GM12878 (cell line): ENCODE results near the gene ANKRD40CL. TPM values are rescaled to one million over a fixed set of nuclear protein-coding genes. Genes with fewer than 3 reads are reported as not detected.

ENCODE experiments used
- ATAC-seq: fragments of 200-7000 bp; cut with Tn5 transposase; 3 replicates; pipeline ENCODE4 v1.9.1; 2020; ENCODE audit warnings: mild to moderate bottlenecking, moderate library complexity
- BruUV-seq: library from RNA; stranded (reverse); fragments of 400-500 nt; replicated peaks from 2 replicates; lab custom pipeline; 2021; lab: Mats Ljungman, UMichigan
- CTCF ChIA-PET: fragments of 300-600 bp; sonication (Branson Sonifier 250); formaldehyde crosslinking; extraction: SDS; loops from one replicate; lab custom pipeline; 2021; ENCODE audit warnings: inconsistent platforms; lab: Yijun Ruan, JAX
- POLR2A ChIA-PET: fragments of 350-600 bp; formaldehyde crosslinking; extraction: SDS; loops from one replicate; lab custom pipeline; 2021; ENCODE audit warnings: inconsistent platforms; lab: Charles Lee
- RAD21 ChIA-PET: fragments of 300-600 bp; sonication (Branson Sonifier 250); formaldehyde crosslinking; loops from one replicate; lab custom pipeline; 2023; ENCODE audit warnings: antibody characterized with exemption; ENCODE audit not compliant: unreplicated experiment; lab: Charles Lee
- SMC1A ChIA-PET: fragments of 300-600 bp; sonication (Branson Sonifier 250); formaldehyde crosslinking; loops from one replicate; lab custom pipeline; 2023; ENCODE audit not compliant: unreplicated experiment, uncharacterized antibody; lab: Charles Lee
- DNase-seq: peaks from one replicate; pipeline ENCODE4 v3.0.0-alpha.2; 2011; ENCODE audit warnings: low read depth, low spot score
- FAIRE-seq: peaks from 3 replicates; lab custom pipeline; 2011; peaks lifted over from hg19 to GRCh38; lab: Jason Lieb, UNC
- H2AFZ ChIP-seq: 2 replicates; pipeline ENCODE4 v1.6.0; 2011; ENCODE audit warnings: low read depth, low read length, control low read depth; ENCODE audit not compliant: control insufficient read depth
- H3K27ac ChIP-seq: 2 replicates; pipeline ENCODE4 v1.5.1; 2011; ENCODE audit warnings: control low read depth; ENCODE audit not compliant: control insufficient read depth, insufficient read depth
- H3K27me3 ChIP-seq, 2 experiments: replicated peaks in 1 of 2; 2 replicates each; pipeline versions ENCODE4 v1.6.0 to v1.6.1; 2011; ENCODE audit warnings: low read length in 1 of 2; ENCODE audit not compliant: control insufficient read depth in 2 of 2, insufficient read depth in 2 of 2
- H3K36me3 ChIP-seq, 2 experiments: 2 replicates each; pipeline ENCODE4 v1.5.1; 2011; ENCODE audit warnings: low read length in 1 of 2; ENCODE audit not compliant: control insufficient read depth in 2 of 2, insufficient read depth in 2 of 2
- H3K4me1 ChIP-seq: 2 replicates; pipeline ENCODE4 v1.6.1; 2011; ENCODE audit warnings: mild to moderate bottlenecking, low read length, moderate library complexity, mixed read lengths; ENCODE audit not compliant: control insufficient read depth, insufficient read depth
- H3K4me2 ChIP-seq: 2 replicates; pipeline ENCODE4 v1.6.0; 2011; ENCODE audit warnings: control low read depth; ENCODE audit not compliant: control insufficient read depth, insufficient read depth
- H3K4me3 ChIP-seq: fragments of 200-600 bp; sonication (generic); 2 replicates; pipeline ENCODE4 v1.5.1; 2016
- H3K79me2 ChIP-seq: 2 replicates; pipeline ENCODE4 v1.6.0; 2011; ENCODE audit warnings: low read length; ENCODE audit not compliant: control insufficient read depth, insufficient read depth
- H3K9ac ChIP-seq: 2 replicates; pipeline ENCODE4 v1.8.0; 2011; ENCODE audit warnings: low read length, control low read depth, mixed read lengths; ENCODE audit not compliant: control insufficient read depth, insufficient read depth
- H3K9me3 ChIP-seq: replicated peaks from 3 replicates; pipeline ENCODE4 v1.5.1; 2011; ENCODE audit warnings: mild to moderate bottlenecking, low read length; ENCODE audit not compliant: control insufficient read depth, insufficient read depth
- H4K20me1 ChIP-seq: 2 replicates; pipeline ENCODE4 v1.6.0; 2011; ENCODE audit not compliant: control insufficient read depth, insufficient read depth
- GABPA ChIP-seq: IDR thresholded peaks from 2 replicates; pipeline ENCODE4 v1.6.1; 2014; ENCODE audit warnings: antibody characterized with exemption, low read depth, mild to moderate bottlenecking, inconsistent platforms
- IRF4 ChIP-seq: IDR thresholded peaks from 2 replicates; pipeline ENCODE4 v1.6.1; 2011; ENCODE audit warnings: low read depth, low read length
- MTA3 ChIP-seq: IDR thresholded peaks from 2 replicates; pipeline ENCODE4 v1.6.1; 2012; ENCODE audit warnings: low read length, inconsistent platforms, borderline replicate concordance
- NBN ChIP-seq: fragments of 450-650 bp; IDR thresholded peaks from 2 replicates; pipeline ENCODE4 v1.6.1; 2016
- RBBP5 ChIP-seq: fragments of 200-600 bp; sonication (generic); conservative IDR thresholded peaks from 2 replicates; pipeline ENCODE4 v1.6.1; 2016
- SMAD5 ChIP-seq: IDR thresholded peaks from 2 replicates; pipeline ENCODE4 v1.6.1; 2016; ENCODE audit warnings: antibody characterized with exemption, low read depth
- TCF7 ChIP-seq: IDR thresholded peaks from 2 replicates; pipeline ENCODE4 v1.6.1; 2014; ENCODE audit warnings: antibody characterized with exemption, borderline replicate concordance
- YY1 ChIP-seq: IDR thresholded peaks from 2 replicates; pipeline ENCODE4 v1.6.1; 2011; ENCODE audit warnings: low read depth, mild to moderate bottlenecking, low read length
- ZNF217 ChIP-seq: fragments of 450-650 bp; IDR thresholded peaks from 2 replicates; pipeline ENCODE4 v1.6.1; 2017; ENCODE audit warnings: antibody characterized with exemption, mild to moderate bottlenecking
- ZZZ3 ChIP-seq: IDR thresholded peaks from 2 replicates; pipeline ENCODE4 v1.6.1; 2011; ENCODE audit warnings: low read depth; ENCODE audit not compliant: control insufficient read depth, insufficient read length
- WGBS: methylation state at CpG from one replicate; pipeline ENCODE4 v1.1.6; 2016; ENCODE audit warnings: low lambda C conversion rate; ENCODE audit not compliant: insufficient replicate concordance, insufficient coverage; ENCODE audit errors: missing lambda C conversion rate; 5-methylcytosine and 5-hydroxymethylcytosine counted together
- in situ Hi-C: fragments of 300-500 bp; cut with MboI; formaldehyde crosslinking; loops from 9 replicates; pipeline ENCODE4 v1.14.3; 2018; ENCODE audit warnings: mixed read lengths
- intact Hi-C: fragments of 100-400 bp; cut with micrococcal nuclease; formaldehyde crosslinking; loops from one replicate; pipeline ENCODE4 v1.14.2; 2022; ENCODE audit not compliant: unreplicated experiment
- polyA plus RNA-seq, 11 experiments: library from polyadenylated mRNA; depleted of rRNA in 4 of 11; unstranded in 6 of 11; stranded (reverse) in 5 of 11; fragments of >200 nt; fragmentation: Nextera tagmentation in 4 of 11; fragmentation: Illumina TruSeq in 1 of 11; extraction: Ambion mirVana in 4 of 11; extraction: Trizol in 1 of 11; gene quantifications; 1 replicate in 1 of 11; 2 replicates in 10 of 11; pipeline versions ENCODE4 v1.2.1 to v1.2.3, GENCODE V29; 2011 to 2016; ENCODE audit warnings: inconsistent platforms in 2 of 11, missing spikeins in 2 of 11, low read depth in 1 of 11
- total RNA-seq, 4 experiments: library from RNA; depleted of rRNA in 3 of 4; stranded (reverse); fragments of >200 nt in 3 of 4; fragmentation: Illumina TruSeq in 1 of 4; extraction: Trizol in 1 of 4; gene quantifications; 2 replicates each; pipeline versions ENCODE4 v1.2.1 to v1.2.3, GENCODE V29; 2013 to 2021
- TF ChIP-seq, protein P1 (sequence below): fragments of 150-350 bp; IDR thresholded peaks from 2 replicates; pipeline ENCODE4 v1.6.1; 2014; ENCODE audit warnings: mild to moderate bottlenecking, low read depth, low read length
- TF ChIP-seq, protein P2 (sequence below): fragments of 450-650 bp; IDR thresholded peaks from 2 replicates; pipeline ENCODE4 v1.6.1; 2014; ENCODE audit warnings: mild to moderate bottlenecking

ANKRD40CL gene
- total and polyA plus RNA-seq, 10 of the 15 experiments (the other 5 are each of a cell fraction or from before 2014, with no cell fraction given), result not detected

DNA sequence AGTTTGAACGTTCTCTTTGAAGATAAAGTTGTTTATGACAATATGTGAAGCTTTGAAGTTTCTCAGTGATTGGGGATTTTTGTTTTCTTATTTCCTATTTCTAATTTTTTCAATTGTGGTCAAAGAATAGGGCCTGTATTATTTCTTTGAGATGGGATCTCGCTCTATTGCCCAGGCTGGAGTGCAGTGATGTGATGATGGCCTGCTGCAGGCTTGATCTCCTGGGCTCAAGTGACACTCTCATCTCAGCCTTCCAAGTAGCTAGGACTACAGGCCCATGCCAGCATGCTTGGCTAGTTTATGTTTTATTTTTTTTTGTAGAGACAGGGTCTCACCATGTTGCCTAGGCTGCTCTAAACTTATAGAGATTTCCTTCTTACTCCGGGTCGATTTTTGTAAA, 11.7 kb upstream of the ANKRD40CL start:
- SMC1A ChIA-PET, result interaction anchor here (1.2 kb wide), 1 partner anchor 13 kb away, joined by 3 read pairs; no protein-coding TSS in a partner anchor
- TF ChIP-seq ZNF217 (no peak), TCF7 (no peak), SMAD5 (no peak), NBN (no peak), RBBP5 (no peak), GABPA (no peak), MTA3 (no peak), IRF4 (no peak), YY1 (no peak), ZZZ3 (no peak)
- TF ChIP-seq, protein P1, sequence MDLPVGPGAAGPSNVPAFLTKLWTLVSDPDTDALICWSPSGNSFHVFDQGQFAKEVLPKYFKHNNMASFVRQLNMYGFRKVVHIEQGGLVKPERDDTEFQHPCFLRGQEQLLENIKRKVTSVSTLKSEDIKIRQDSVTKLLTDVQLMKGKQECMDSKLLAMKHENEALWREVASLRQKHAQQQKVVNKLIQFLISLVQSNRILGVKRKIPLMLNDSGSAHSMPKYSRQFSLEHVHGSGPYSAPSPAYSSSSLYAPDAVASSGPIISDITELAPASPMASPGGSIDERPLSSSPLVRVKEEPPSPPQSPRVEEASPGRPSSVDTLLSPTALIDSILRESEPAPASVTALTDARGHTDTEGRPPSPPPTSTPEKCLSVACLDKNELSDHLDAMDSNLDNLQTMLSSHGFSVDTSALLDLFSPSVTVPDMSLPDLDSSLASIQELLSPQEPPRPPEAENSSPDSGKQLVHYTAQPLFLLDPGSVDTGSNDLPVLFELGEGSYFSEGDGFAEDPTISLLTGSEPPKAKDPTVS, result no peak
- TF ChIP-seq, protein P2, sequence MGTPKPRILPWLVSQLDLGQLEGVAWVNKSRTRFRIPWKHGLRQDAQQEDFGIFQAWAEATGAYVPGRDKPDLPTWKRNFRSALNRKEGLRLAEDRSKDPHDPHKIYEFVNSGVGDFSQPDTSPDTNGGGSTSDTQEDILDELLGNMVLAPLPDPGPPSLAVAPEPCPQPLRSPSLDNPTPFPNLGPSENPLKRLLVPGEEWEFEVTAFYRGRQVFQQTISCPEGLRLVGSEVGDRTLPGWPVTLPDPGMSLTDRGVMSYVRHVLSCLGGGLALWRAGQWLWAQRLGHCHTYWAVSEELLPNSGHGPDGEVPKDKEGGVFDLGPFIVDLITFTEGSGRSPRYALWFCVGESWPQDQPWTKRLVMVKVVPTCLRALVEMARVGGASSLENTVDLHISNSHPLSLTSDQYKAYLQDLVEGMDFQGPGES, result no peak

More for the DNA sequence above, 11.7 kb upstream of the ANKRD40CL start:
- DNase-seq, result no peak
- Histone ChIP-seq H3K79me2 (no peaks in the 10 kb centered on the region), H4K20me1 (no peaks in the 10 kb centered on the region), H3K27ac (no peak overlapping the region), H3K4me3 (no peak overlapping the region), H3K4me2 (no peak overlapping the region), H3K36me3 (no peaks in the 10 kb centered on the region), H3K9ac (no peak overlapping the region), H3K9me3 (no peaks in the 10 kb centered on the region), H3K27me3 (no peaks in the 10 kb centered on the region), H2AFZ (no peak overlapping the region), H3K4me1 (no peaks in the 10 kb centered on the region)
- POLR2A ChIA-PET, result no interaction called here
- in situ Hi-C loops (no loop called here), intact Hi-C loops (no loop called here)
- ATAC-seq, result no peak
- RAD21 ChIA-PET, result no interaction called here
- BruUV-seq, result no TSS peak
- CTCF ChIA-PET, result interaction anchor here (0.5 to 1.2 kb wide), 2 partner anchors 63 to 382 kb away, joined by 3 to 4 read pairs; no protein-coding TSS in a partner anchor
- WGBS, result 42% methylated on average over 4 of the region's 4 CpGs
- FAIRE-seq, result no peak
